PC-9 (cell line): Measurements from ENCODE around the gene SAMD9L. TPM values are rescaled to one million over a fixed set of nuclear protein-coding genes. Genes with fewer than 3 reads are reported as not detected.

Experiments
- BruUV-seq: library from RNA; stranded (reverse); fragments of 400-500 nt; replicated peaks from 2 replicates; lab custom pipeline; 2021; lab: Mats Ljungman, UMichigan
- CTCF ChIA-PET: fragments of 300-600 bp; sonication (Branson Sonifier 250); formaldehyde crosslinking; loops from one replicate; lab custom pipeline; 2022; ENCODE audit warnings: antibody characterized with exemption; lab: Charles Lee
- POLR2A ChIA-PET: fragments of 300-600 bp; sonication (Branson Sonifier 250); formaldehyde crosslinking; loops from one replicate; lab custom pipeline; 2022; ENCODE audit warnings: antibody characterized with exemption; ENCODE audit not compliant: unreplicated experiment; lab: Charles Lee
- DNase-seq, 2 experiments: peaks; one replicate each; pipeline versions ENCODE4 v3.0.0 to v3.0.0-alpha.2; 2015 to 2022; ENCODE audit warnings: mixed read lengths in 1 of 2
- H2AFZ ChIP-seq: fragments of 200-600 bp; sonication (generic); 2 replicates; pipeline ENCODE4 v1.8.1; 2017; ENCODE audit warnings: antibody characterized with exemption
- H3F3A ChIP-seq: fragments of 200-600 bp; sonication (generic); 2 replicates; pipeline ENCODE4 v1.8.1; 2017; ENCODE audit warnings: antibody characterized with exemption, mild to moderate bottlenecking, low read depth; ENCODE audit not compliant: insufficient read depth
- H3K27ac ChIP-seq: fragments of 200-600 bp; sonication (generic); 2 replicates; pipeline ENCODE4 v1.6.1; 2016; ENCODE audit warnings: mixed run types
- H3K27me3 ChIP-seq: fragments of 200-600 bp; sonication (generic); 2 replicates; pipeline ENCODE4 v1.6.1; 2016; ENCODE audit warnings: low read depth, mixed run types; ENCODE audit not compliant: insufficient read depth
- H3K36me3 ChIP-seq: fragments of 200-600 bp; sonication (generic); 2 replicates; pipeline ENCODE4 v1.6.1; 2016; ENCODE audit warnings: low read depth, mixed run types
- H3K4me1 ChIP-seq: fragments of 200-600 bp; sonication (generic); replicated peaks from 2 replicates; pipeline ENCODE4 v1.6.1; 2016; ENCODE audit warnings: mixed run types; ENCODE audit not compliant: insufficient read depth
- H3K4me2 ChIP-seq: fragments of 200-600 bp; sonication (generic); 2 replicates; pipeline ENCODE4 v1.6.1; 2017; ENCODE audit warnings: mixed run types
- H3K4me3 ChIP-seq: fragments of 200-600 bp; sonication (generic); 2 replicates; pipeline ENCODE4 v1.6.1; 2016; ENCODE audit warnings: mixed run types
- H3K79me2 ChIP-seq: fragments of 200-600 bp; sonication (generic); 2 replicates; pipeline ENCODE4 v1.6.1; 2017; ENCODE audit warnings: low read depth, mixed run types
- H3K9me2 ChIP-seq: fragments of 200-600 bp; sonication (generic); 2 replicates; pipeline ENCODE4 v1.8.1; 2017; ENCODE audit warnings: mild to moderate bottlenecking; ENCODE audit not compliant: insufficient read depth
- H3K9me3 ChIP-seq: fragments of 200-600 bp; sonication (generic); 2 replicates; pipeline ENCODE4 v1.8.1; 2016; ENCODE audit warnings: low read depth; ENCODE audit not compliant: insufficient read depth
- H4K20me1 ChIP-seq: fragments of 200-600 bp; sonication (generic); 2 replicates; pipeline ENCODE4 v1.8.1; 2017; ENCODE audit not compliant: insufficient read depth
- CTCF ChIP-seq: fragments of 200-600 bp; sonication (generic); conservative IDR thresholded peaks from 2 replicates; pipeline ENCODE4 v1.6.1; 2017; ENCODE audit warnings: mixed run types, antibody characterized with exemption, mild to moderate bottlenecking, moderate library complexity
- EZH2 ChIP-seq: fragments of 200-600 bp; sonication (generic); IDR thresholded peaks from 2 replicates; pipeline ENCODE4 v1.8.0; 2017; ENCODE audit warnings: antibody characterized with exemption, low read depth
- intact Hi-C: fragments of 100-400 bp; cut with micrococcal nuclease; formaldehyde crosslinking; loops from one replicate; pipeline ENCODE4 v1.10.0; 2022; ENCODE audit not compliant: unreplicated experiment
- total RNA-seq: library from RNA; stranded (reverse); gene quantifications from 2 replicates; pipeline ENCODE4 v1.2.3, GENCODE V29; 2021

Gene SAMD9L
- total RNA-seq, 1 experiment from 2014 or later, result 4.1 TPM

GRCh38 chr7:93172683-93173082, 24.5 kb upstream of the SAMD9L start:
- Histone ChIP-seq H3K9me3 (peaks cover 18% of the 10 kb centered on the region; the same call in 1 of the 2 replicates), H4K20me1 (no peaks in the 10 kb centered on the region), H3K4me2 (no peak overlapping the region), H2AFZ (no peak overlapping the region), H3K27ac (no peak overlapping the region), H3K79me2 (no peaks in the 10 kb centered on the region), H3K36me3 (no peaks in the 10 kb centered on the region), H3K9me2 (no peaks in the 10 kb centered on the region), H3K27me3 (no peaks in the 10 kb centered on the region), H3K4me3 (no peak overlapping the region), H3K4me1 (no peaks in the 10 kb centered on the region), H3F3A (no peaks in the 10 kb centered on the region)
- intact Hi-C loops, result no loop called here
- ChIA-PET POLR2A (no interaction called here), CTCF (no interaction called here)
- no peak for DNase-seq
- TF ChIP-seq CTCF (no peak), EZH2 (no peak)
- no TSS peak for BruUV-seq

GRCh38 chr7:93171606-93172226, 23.5 kb upstream of the SAMD9L start:
- Histone ChIP-seq H3K36me3 (no peaks in the 10 kb centered on the region), H3F3A (no peaks in the 10 kb centered on the region), H3K27me3 (no peaks in the 10 kb centered on the region), H3K27ac (no peak overlapping the region), H3K4me1 (no peaks in the 10 kb centered on the region), H3K4me3 (no peak overlapping the region), H3K4me2 (no peak overlapping the region), H4K20me1 (no peaks in the 10 kb centered on the region), H3K79me2 (no peaks in the 10 kb centered on the region), H2AFZ (no peak overlapping the region), H3K9me2 (no peaks in the 10 kb centered on the region), H3K9me3 (peaks cover 18% of the 10 kb centered on the region; the same call in 1 of the 2 replicates)
- intact Hi-C loops, result no loop called here
- CTCF ChIA-PET, result no interaction called here
- POLR2A ChIA-PET, result no interaction called here
- TF ChIP-seq EZH2, result no peak
- no peak for TF ChIP-seq CTCF
- no peak for DNase-seq
- BruUV-seq, result no TSS peak

GRCh38 chr7:93165447-93165846, 17.3 kb upstream of the SAMD9L start:
- no peaks in the 10 kb centered on the region; the same call in 1 of the 2 replicates for H3K9me3 ChIP-seq
- DNase-seq, result no peak
- H3K9me2 ChIP-seq, result no peaks in the 10 kb centered on the region
- POLR2A ChIA-PET, result no interaction called here
- TF ChIP-seq CTCF (no peak), EZH2 (no peak)
- H3K4me1 ChIP-seq, result peaks cover 14% of the 10 kb centered on the region; the same call in 1 of the 2 replicates
- H3K79me2 ChIP-seq, result no peaks in the 10 kb centered on the region
- no peaks in the 10 kb centered on the region for H3F3A ChIP-seq
- H3K4me3 ChIP-seq, result no peak overlapping the region
- no TSS peak for BruUV-seq
- CTCF ChIA-PET, result no interaction called here
- intact Hi-C loops, result no loop called here
- no peak overlapping the region for H3K27ac ChIP-seq
- no peaks in the 10 kb centered on the region for H4K20me1 ChIP-seq
- no peak overlapping the region for H3K4me2 ChIP-seq
- no peak overlapping the region for H2AFZ ChIP-seq
- H3K27me3 ChIP-seq, result no peaks in the 10 kb centered on the region
- H3K36me3 ChIP-seq, result no peaks in the 10 kb centered on the region
